Hepatocyte (in vitro differentiated cells): ENCODE data around the gene MPP4.

Experiments
- CTCF ChIP-seq: fragments of 200-600 bp; sonication (generic); IDR thresholded peaks from 2 replicates; pipeline ENCODE4 v1.5.1; 2016; ENCODE audit warnings: antibody characterized with exemption, mild to moderate bottlenecking; ENCODE audit not compliant: poor library complexity
- EZH2 ChIP-seq: fragments of 200-600 bp; sonication (generic); IDR thresholded peaks from 2 replicates; pipeline ENCODE4 v1.6.1; 2016; ENCODE audit warnings: antibody characterized with exemption, mild to moderate bottlenecking, borderline replicate concordance
- EZH2phosphoT487 ChIP-seq: fragments of 200-600 bp; sonication (generic); IDR thresholded peaks from one replicate; pipeline ENCODE4 v1.6.1; 2018; ENCODE audit warnings: antibody characterized with exemption, mild to moderate bottlenecking, low read depth, moderate library complexity; ENCODE audit not compliant: unreplicated experiment, severe bottlenecking

DNA sequence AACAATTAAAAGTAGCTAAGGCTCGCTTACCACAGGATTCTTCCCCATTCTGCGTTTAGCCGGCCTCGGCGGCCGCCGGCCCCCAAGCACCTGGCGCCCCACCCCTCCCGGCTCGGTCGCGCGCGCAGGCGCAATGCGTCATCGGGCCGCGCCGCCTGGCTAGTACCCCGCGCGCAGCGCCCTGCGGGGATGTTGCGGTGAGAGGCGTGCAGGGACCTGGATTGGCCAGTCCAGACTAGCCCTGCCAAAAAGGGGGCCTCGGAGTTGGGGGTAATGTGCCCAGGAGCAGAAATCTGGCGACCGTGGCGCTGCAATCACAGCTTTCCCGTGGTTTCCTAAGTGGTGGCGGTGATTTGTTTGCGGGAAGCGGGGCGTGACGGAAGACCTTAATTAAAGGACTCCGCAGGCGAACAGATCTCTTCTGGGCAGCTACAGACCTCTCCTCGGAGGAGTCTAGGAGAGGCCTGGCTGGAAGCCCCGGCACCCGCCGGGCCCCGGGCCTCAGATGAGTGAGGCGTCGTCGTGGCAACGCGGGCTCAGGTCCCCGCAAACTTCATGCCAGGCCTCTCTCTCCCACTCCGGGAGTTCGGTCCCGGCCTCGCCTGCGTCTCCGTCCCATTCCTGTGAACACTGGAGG, 55.7 kb downstream of the MPP4 start:
- TF ChIP-seq CTCF (no peak), EZH2 (no peak), EZH2phosphoT487 (no peak)
